ENCODE data around the gene VAPB.

The VAPB gene

DNA sequence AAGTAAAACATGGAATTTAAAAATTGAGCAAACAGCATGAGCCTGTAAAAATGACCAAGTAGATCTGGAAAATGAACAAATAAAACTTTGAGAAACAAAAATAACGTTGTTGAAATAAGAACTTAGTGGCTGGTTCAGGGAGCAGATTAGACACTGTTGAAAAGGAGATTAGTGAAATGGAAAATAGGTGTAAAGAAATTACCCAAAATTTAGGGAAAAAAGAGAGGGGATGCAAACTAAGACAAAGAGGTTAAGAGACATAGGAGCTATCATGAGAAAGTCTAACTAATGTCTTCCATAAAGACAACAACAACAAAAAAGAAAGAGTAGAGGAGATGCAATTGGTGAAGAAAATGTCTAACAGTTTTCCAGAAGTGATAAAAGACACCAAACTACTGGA, 97.2 kb downstream of the VAPB start:
- DNase-seq: no peak

DNA sequence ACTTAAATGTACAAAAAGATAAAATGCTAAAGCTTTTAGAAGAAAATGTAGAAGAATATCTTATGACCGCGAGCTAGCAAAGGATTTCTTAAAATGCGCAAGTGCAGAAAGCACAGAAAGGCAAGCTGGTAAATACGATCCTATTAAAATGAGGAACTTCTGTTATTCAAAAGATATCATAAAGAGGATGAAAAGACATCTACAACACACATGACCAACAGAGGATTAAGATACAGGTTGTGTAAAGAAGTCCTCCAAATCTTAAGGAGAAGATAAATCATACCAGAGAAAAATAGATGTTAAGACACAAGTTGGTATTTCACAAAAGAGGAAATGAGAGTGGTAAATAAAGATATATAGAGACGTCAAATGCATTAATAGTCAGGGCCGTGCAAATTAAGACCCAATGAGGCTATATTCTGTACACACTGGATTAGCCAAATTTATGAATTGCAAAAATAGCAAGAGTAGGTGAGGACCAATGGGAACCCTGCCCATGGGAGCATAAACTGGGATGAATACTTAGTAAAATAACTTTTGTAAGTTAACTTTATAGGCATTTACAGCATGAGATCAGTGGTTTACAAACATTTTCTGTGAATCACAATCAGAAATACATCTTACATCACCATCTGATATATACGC, 103.2 kb downstream of the VAPB start:
- DNase-seq: no peak

DNA sequence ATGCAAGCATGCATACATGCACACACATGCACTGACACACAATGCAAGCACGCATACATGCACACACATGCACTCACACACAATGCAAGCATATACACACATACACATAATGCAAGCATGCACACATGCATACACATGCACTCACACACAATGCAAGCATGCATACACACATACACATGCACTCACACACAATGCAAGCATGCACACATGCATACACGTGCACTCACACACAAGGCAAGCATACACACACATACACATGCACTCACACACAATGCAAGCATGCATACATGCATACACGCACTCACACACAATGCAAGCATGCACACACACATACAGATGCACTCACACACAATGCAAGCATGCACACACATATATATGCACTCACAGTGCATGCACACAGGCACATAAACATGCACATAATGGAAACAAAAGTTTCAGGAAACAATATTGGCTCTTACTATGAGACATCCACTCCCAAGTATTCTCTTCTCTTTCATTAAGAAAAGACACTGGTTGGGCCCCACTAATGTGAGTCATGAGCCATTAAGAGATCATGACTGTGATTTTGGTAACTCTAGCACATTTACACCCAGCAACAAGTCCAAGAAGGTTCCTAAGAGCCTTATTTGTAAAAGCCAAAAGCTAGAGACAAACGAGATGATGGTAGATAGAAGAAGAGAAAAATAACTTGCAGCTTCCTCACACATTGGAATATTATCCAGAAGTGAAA, 103.9 kb downstream of the VAPB start:
- DNase-seq: no peak

DNA sequence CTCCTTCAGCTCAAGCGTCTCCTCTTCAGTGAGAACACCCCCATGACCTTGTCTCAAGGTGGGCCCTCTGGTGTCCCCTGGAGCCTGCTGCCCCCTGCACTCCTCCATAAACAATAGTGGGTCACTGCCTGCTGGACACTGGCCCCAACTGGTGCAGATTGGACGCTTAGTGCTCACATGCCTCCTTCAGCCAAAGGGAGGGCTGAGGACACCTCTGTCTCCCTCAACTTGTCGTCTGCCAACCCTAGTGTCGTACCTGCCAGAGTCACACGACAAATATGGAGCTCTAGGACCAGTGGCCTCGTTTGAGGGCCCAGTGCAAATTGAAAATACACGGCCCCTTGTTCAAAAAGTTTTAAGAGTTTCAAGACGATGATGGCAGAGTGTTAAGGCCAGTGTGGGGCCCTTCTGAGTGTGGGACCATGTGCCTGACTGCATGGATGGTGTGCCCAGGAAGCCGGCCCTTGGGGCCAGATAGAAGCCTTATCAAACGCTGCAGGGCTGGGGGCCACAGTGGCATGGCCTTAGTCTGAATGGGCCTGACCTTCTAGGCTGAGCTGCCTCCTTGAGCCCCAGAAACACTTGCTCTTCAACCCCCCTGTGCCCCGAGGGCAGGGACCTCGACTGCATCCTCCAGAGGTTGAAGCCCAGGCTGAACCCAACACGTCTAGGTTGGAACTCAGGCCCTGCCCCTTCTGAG, 106.0 kb downstream of the VAPB start:
- DNase-seq: no peak

DNA sequence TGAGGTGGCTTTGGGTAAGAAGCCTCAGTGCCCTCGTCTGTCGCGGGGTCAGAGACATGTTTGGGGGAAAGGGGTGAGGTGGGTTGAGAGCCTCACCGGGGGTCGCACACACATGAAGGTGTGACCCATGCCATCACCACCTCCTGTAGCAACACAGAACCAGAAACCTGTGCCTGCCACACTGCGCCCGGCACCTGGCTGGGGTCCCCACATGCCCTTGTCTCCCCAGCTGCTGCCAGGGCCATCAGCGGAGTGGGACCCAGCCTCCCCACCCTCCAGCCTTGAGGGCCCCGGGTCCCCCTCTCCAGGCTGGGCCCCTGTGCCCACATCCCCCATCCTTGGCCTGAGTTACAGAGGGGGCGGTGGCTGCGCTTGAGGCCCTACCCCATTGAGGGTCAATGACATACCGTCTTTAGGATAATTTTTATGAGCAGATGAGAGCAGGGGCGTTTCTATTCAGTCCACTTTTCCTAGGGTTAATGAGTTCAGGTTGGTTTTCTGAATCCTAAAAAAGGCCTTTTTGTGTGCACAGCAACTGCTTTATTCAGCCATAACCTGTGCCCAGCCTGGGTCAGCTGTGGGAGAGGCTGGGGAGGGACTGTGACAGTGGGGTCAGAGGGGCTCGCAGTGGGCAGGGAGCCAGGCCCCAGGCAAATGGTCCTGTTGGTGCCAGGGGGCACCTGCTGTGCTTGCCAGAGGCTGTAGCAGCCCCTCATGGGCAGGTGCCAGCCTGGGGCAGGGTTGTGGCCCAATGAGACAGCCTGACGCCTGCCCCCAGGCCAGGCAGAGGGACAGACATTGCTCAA, 106.8 kb downstream of the VAPB start:
- DNase-seq: no peak

DNA sequence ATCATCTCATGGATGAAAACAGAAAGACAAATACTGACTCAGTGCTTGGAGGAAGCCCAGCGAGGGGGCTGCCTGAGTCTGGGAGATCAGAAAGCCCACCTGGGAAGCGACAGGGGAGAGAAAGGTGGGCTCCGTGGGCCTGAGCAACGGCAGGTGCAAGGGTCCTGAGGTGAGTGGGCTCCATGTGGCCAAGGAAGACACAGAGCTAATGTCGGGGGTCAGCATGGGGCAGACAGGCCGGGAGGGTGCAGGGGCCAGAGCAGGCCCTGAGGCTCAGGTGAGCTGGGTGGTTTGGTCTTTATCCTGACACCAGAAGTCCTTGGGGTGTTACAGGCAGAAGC, 107.4 kb downstream of the VAPB start:
- no peak for DNase-seq

DNA sequence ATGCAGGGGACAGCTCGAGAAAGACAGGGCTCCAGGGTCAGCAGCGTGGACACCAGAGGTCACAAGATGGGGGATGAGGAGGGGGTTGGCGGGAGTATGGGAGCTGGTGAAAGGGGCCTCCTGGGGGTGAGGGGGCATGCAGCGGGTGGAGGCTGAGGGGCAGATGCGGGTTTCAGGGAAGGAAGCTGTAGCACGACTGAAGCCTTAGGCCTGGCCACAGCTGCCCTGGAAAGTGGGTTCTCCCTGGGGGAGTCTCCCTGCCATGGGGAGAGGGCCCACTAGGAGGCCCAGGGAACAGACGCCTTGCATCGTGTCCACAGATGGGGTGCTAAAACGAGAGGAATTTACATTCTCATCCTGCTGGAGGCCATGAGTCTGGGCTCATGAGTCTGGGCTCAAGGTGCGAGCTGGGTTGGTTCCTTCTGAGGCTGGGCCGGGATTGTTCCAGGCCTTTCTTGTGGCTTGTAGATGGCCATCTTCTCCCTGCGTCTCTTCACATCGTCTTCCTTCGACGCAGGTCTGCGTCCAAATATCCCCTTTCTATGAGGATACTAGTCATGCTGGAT, 108.1 kb downstream of the VAPB start:
- no peak for DNase-seq

DNA sequence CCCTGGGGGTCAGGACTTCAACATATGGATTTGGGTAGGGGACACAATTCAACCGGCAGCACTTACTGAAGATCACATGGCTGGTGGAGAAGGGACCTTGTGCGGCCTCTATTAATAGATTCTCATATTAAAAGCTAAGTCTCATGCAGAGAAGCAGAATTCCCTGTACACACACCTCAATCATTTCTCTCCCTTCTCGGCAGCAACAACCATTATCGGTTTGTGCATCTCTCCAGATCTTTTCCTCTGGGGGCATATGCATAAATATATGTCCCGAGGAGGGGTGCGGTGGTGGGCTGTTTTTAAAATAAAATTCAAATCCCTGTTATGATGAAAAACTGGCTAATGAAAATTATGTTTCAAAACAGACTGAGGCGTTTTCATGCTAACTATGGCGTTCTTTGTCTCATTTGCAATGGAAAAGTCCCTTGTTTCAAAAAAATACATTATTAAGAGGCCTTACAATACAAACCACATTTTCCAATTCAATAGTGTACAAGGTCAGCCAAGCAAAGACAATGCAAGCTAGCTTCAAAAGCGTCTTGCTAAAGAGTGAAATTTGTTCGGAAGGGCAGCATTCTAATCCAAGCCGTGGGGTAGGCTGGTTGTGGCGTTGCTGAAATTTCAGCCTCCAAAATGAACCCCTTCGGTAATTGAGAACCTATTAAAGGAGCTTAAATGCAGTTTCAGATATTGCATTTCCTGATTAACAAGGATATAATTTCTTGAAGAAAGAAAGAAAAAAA, 108.9 kb downstream of the VAPB start:
- no peak for DNase-seq

DNA sequence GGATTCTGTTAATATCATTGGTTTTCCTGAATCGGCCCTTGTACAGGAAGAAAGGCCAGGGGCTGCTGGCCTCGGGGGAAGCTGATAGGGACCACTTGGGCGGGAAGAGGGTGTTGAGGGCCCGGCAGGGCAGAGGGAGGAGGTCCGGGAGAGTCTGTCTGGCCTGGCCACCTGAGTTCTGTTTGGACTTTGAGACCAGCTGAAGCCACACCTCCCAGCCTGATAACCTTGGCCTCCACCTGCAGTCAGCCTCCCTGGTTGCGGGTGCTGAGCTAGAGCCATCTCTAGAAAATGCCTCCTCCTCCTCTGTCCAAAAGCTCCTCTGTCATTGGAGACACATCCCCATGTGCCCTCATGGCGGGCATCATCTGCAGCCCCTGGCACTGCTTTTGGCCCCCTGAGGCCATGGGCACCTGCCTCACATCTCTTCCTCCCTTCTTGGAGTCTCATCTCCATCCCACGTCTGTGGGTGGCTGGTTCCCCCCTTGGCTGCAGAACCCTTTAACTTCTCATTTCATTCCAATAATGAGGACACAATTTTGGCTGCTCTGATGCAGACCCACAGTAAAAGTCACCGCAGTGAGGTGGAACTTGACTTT, 109.5 kb downstream of the VAPB start:
- no peak for DNase-seq

DNA sequence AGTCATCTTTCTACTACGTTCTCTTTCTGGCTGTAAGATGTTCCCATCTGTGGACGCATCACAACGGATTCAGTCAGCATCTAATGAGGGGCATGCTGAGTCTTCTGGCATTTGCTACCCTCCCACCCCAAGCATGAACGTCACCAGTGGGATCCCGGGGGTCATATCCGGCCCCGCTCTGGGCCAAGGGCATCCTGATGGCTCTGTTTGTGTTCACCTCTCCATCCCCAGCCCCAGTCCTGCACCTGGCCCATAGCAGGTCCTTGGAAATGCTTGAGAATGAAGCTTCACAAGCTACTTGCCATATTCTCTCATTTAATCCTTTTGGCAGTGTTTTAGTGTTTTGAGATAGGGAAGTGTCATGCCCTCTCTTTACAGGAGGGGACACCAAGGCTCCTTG, 111.2 kb downstream of the VAPB start:
- no peak for DNase-seq
